Peyer's patch (tissue), 4 donors: Measurements from ENCODE around the gene SDF2L1. TPM values are rescaled to one million over a fixed set of nuclear protein-coding genes. Genes with fewer than 3 reads are reported as not detected.
"Not testable (repeated sequence)": the region's sequence is repeated elsewhere in the genome, so short reads cannot be mapped to it uniquely, and the experiment has no call there.

Experiments
- DNase-seq, 3 donors: peaks; one replicate each; pipeline ENCODE4 v3.0.0-alpha.2; 2017 to 2019
- H3K27ac ChIP-seq, 4 donors: fragments of 200-600 bp; sonication (generic); one replicate each; pipeline ENCODE4 v1.5.1; 2016 to 2019
- H3K27me3 ChIP-seq, 2 donors: fragments of 200-600 bp; sonication (generic); one replicate each; pipeline ENCODE4 v1.5.1; 2019
- H3K36me3 ChIP-seq, 3 donors: fragments of 200-600 bp; sonication (generic); one replicate each; pipeline ENCODE4 v1.5.1; 2016 to 2019
- H3K4me1 ChIP-seq, 4 donors: fragments of 200-600 bp; sonication (generic); one replicate each; pipeline ENCODE4 v1.5.1; 2016 to 2019
- H3K4me3 ChIP-seq, 4 donors: fragments of 200-600 bp; sonication (generic); 1 replicate in 3 of 4; 2 replicates in 1 of 4; pipeline ENCODE4 v1.5.1; 2016 to 2019; ENCODE audit warnings: mild to moderate bottlenecking in 1 of 4
- H3K9me3 ChIP-seq, 4 donors: fragments of 200-600 bp; sonication (generic); one replicate each; pipeline ENCODE4 v1.5.1; 2016 to 2019; ENCODE audit warnings: mild to moderate bottlenecking in 1 of 4
- POLR2A ChIP-seq, 2 donors: fragments of 450-650 bp; IDR thresholded peaks; one replicate each; pipeline ENCODE4 v1.5.1; 2017; ENCODE audit warnings: antibody characterized with exemption in 2 of 2, mild to moderate bottlenecking in 2 of 2, moderate library complexity in 2 of 2
- total RNA-seq, 4 donors: library from RNA; depleted of rRNA; stranded (reverse); fragments of >200 nt; gene quantifications; one replicate each; pipeline ENCODE4 v1.1.0, GENCODE V29; 2016
- TF ChIP-seq, protein P1 (sequence below), 6 experiments: fragments of 450-650 bp in 4 of 6; fragments of 200-600 bp in 2 of 6; sonication (generic) in 1 of 6; IDR thresholded peaks; one replicate each; pipeline ENCODE4 v1.5.1; 2017 to 2019; ENCODE audit warnings: antibody characterized with exemption in 6 of 6, mild to moderate bottlenecking in 3 of 6, moderate library complexity in 1 of 6

SDF2L1 gene
- total RNA-seq, 4 donors from 2014 or later = 14.9 to 49.2 (median 30.0) TPM

DNA sequence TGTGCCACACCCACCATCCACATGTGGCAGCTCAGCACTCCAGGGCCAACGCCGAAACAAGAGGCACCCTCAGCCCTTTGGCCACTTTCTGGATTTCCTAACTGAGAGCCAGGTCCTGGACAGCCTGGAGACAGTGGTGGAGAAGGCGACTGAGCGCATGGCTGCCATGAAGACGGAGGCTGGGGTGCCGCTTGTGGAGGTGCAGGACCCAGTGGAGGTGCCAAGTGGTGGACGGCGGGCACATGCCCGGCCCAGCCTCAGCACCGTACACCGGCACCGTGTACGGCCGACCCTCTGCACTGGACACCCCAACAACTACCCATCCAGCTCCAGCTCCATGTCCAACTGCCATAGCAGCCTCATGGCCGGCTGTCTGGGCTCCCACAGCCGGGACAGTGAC lies 8.0 kb upstream of the SDF2L1 start:
- Histone ChIP-seq H3K9me3 (no peaks in the 10 kb centered on the region), H3K36me3 (no peaks in the 10 kb centered on the region), H3K27ac (no peak overlapping the region), H3K4me1 (peaks cover 0 to 4% (median under 1%) of the 10 kb centered on the region in 4 donors), H3K27me3 (no peaks in the 10 kb centered on the region), H3K4me3 (no peak overlapping the region)
- no peak for DNase-seq
- TF ChIP-seq, protein P1, sequence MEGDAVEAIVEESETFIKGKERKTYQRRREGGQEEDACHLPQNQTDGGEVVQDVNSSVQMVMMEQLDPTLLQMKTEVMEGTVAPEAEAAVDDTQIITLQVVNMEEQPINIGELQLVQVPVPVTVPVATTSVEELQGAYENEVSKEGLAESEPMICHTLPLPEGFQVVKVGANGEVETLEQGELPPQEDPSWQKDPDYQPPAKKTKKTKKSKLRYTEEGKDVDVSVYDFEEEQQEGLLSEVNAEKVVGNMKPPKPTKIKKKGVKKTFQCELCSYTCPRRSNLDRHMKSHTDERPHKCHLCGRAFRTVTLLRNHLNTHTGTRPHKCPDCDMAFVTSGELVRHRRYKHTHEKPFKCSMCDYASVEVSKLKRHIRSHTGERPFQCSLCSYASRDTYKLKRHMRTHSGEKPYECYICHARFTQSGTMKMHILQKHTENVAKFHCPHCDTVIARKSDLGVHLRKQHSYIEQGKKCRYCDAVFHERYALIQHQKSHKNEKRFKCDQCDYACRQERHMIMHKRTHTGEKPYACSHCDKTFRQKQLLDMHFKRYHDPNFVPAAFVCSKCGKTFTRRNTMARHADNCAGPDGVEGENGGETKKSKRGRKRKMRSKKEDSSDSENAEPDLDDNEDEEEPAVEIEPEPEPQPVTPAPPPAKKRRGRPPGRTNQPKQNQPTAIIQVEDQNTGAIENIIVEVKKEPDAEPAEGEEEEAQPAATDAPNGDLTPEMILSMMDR (IDR thresholded peaks at IDR 0.05) = no peak
- no peak for TF ChIP-seq POLR2A (IDR thresholded peaks at IDR 0.05)

DNA sequence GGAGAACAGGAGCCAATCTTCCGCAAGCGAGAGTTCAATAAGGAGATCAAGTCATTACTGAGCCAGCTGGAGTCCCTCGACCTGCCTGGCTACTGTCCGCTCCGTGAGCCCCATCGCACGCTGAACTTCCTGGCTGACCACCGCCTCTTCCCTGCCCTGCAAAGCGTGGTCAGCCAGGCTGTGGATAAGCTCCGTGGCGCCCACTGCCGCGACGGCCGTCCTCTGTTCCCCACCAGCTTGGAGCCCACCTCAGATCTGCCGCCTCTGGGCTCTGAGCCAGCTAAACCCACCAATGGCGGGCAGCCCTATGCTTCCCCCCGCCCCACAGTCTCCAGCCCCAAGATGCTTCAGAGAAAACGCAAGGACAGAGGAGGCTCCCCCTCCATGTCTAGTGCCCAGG lies 7.3 kb upstream of the SDF2L1 start:
- TF ChIP-seq POLR2A (IDR thresholded peaks at IDR 0.05) = no peak
- TF ChIP-seq, protein P1 (IDR thresholded peaks at IDR 0.05) = no peak
- Histone ChIP-seq H3K4me1 (peaks cover 0 to 4% (median 0%) of the 10 kb centered on the region in 4 donors), H3K36me3 (no peaks in the 10 kb centered on the region), H3K27ac (no peak overlapping the region), H3K9me3 (no peaks in the 10 kb centered on the region), H3K27me3 (no peaks in the 10 kb centered on the region), H3K4me3 (no peak overlapping the region)
- DNase-seq = no peak

DNA sequence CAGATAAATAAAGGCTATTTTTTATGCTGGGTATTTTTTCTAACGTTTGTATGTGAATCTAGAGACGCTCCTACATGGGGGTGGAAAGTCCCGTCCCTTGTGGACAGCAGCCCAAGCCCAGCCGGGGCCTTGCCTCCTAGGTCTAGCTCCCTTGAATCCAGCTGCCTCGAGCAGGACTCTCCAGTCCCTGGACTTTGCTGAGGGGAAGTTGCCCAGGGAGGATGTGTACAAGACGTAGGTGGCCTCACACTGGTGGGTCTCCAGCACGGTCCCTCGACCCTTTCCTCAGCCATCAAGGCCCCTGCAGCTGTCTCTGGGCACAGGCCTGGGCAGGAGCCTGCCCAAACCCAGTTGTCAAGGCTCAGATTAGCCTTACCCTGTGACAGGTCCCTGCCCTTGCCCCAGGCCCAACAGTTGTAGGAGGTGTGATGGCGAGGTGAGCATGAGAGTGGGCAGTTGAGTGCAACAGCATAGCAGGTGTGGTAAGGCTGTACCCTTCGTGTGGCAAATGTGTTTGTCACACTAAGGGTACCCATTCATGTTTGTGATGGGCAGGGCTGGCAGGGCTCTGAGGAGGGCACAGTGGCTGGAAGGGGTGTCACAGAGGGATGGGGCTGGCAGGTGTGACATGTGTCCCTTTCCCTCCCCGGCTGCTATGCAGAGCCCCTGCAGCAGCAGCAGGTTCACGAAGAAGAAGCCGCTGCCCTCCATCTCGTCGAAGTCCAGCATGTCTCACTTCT lies 6.2 kb upstream of the SDF2L1 start:
- Histone ChIP-seq H3K27me3 (no peaks in the 10 kb centered on the region), H3K27ac (no peak overlapping the region), H3K36me3 (no peaks in the 10 kb centered on the region), H3K9me3 (no peaks in the 10 kb centered on the region), H3K4me1 (no peaks in the 10 kb centered on the region), H3K4me3 (no peak overlapping the region)
- no peak for DNase-seq
- TF ChIP-seq, protein P1 (IDR thresholded peaks at IDR 0.05) = no peak

DNA sequence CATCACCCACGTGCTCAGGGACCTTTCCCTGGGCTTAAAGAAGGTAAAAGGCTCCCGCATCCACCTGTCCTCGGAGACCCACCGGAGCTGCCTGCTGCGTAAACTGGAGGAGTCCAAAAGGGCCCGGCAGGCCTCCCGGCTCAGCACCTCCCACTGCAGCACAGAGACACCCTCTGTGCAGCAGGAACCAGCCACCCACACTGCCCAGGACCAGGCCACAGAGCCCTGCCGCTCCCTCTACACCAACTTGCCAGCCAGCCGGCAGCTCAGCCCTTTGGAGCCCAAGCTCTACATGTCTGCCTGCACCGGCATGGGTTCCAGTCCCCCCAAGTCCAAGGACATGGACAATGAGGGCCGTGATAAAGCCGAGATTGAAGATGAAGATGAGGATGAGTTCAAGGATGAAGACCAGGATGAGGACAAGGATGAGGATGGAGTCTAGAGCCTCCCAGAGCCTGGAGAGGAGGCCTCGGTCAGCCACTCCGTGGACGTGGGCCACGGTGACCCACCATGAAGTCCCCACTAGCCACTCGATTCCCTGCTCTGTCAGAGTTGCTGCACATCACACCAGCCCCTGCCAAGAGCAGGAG lies 5.4 kb upstream of the SDF2L1 start:
- no peak overlapping the region for H3K4me3 ChIP-seq
- no peaks in the 10 kb centered on the region for H3K9me3 ChIP-seq
- TF ChIP-seq, protein P1 (IDR thresholded peaks at IDR 0.05) = no peak
- no peak for TF ChIP-seq POLR2A (IDR thresholded peaks at IDR 0.05)
- H3K27ac ChIP-seq = no peak overlapping the region
- no peak for DNase-seq
- H3K27me3 ChIP-seq = no peaks in the 10 kb centered on the region
- H3K4me1 ChIP-seq = peaks cover 0 to 3% (median 0%) of the 10 kb centered on the region in 4 donors
- no peaks in the 10 kb centered on the region for H3K36me3 ChIP-seq

DNA sequence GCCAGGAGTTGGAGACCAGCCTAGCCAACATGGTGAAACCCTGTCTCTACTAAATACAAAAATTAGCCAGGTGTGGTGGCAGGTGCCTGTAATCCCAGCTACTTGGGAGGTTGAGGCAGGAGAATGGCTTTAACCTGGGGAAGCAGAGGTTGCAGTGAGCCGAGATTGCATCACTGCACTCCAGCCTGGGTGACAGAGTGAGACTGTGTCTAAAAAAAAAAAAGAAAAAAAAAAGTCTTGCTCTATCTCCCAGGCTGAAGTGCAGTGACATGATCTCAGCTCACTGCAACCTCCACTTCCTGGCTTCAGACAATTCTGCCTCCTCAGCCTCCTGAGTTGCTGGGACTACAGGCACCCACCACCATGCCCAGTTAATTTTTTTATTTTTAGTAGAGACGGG lies 4.7 kb upstream of the SDF2L1 start:
- not testable (repeated sequence) for DNase-seq, H3K27me3 ChIP-seq, H3K4me1 ChIP-seq, H3K4me3 ChIP-seq, H3K9me3 ChIP-seq, H3K36me3 ChIP-seq, H3K27ac ChIP-seq

DNA sequence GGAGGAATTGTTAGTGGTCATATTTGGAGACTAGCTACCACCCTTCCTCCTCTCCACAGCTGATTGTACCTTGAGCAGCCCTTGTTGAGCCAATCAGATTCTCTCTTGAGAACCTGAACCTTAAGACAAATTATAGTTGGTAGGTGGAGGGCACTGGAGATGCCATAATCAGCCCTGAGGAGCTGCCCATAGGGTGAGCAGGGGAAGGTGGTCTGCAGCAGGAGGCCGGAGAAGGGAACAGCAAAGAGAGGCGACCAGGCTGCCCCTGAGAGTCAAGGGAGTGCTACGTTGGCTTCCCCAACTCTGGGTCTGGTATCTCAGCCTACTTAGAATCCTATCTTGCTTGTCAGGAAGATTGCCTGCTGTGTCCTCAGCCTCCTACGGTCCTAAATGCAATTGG lies 2.7 kb upstream of the SDF2L1 start:
- peaks cover 0 to 13% (median 4%) of the 10 kb centered on the region in 4 donors for H3K4me1 ChIP-seq
- no peak for DNase-seq
- H3K9me3 ChIP-seq = no peaks in the 10 kb centered on the region
- H3K4me3 ChIP-seq = no peak overlapping the region
- TF ChIP-seq POLR2A (IDR thresholded peaks at IDR 0.05) = no peak
- TF ChIP-seq, protein P1 (IDR thresholded peaks at IDR 0.05) = no peak
- no peak overlapping the region for H3K27ac ChIP-seq
- H3K27me3 ChIP-seq = no peaks in the 10 kb centered on the region
- no peaks in the 10 kb centered on the region for H3K36me3 ChIP-seq
